Left colon (tissue), 2 donors: Measurements from ENCODE around the gene BLID. TPM values are rescaled to one million over a fixed set of nuclear protein-coding genes. Genes with fewer than 3 reads are reported as not detected.

ENCODE experiments used
- ATAC-seq: fragments of 200-7000 bp; cut with Tn5 transposase; one replicate; pipeline ENCODE4 v1.9.1; 2020; ENCODE audit warnings: mild to moderate bottlenecking, moderate library complexity
- DNase-seq, 2 donors: peaks; one replicate each; pipeline ENCODE4 v3.0.0-alpha.2; 2020
- intact Hi-C, 2 donors: fragments of 100-400 bp; cut with DNase I in 1 of 2; cut with micrococcal nuclease in 1 of 2; formaldehyde crosslinking; loops; one replicate each; pipeline versions ENCODE4 v1.11.2 to v1.14.0; 2022; cut with DNase I, micrococcal nuclease
- total RNA-seq, 2 donors: library from RNA; stranded (reverse); fragmentation: NEBNext Ultra II Directional; extraction: Animal tissue kit (Norgen Biotek cat#: 25700); gene quantifications; one replicate each; pipeline ENCODE4 v1.2.1, GENCODE V29; 2021
- donor health status: DM: no; HTN: no; CAD: no.
- donor health status: DM: yes; HTN: yes; CAD: no.

The BLID gene
- total RNA-seq, 2 donors from 2014 or later, result not detected

DNA sequence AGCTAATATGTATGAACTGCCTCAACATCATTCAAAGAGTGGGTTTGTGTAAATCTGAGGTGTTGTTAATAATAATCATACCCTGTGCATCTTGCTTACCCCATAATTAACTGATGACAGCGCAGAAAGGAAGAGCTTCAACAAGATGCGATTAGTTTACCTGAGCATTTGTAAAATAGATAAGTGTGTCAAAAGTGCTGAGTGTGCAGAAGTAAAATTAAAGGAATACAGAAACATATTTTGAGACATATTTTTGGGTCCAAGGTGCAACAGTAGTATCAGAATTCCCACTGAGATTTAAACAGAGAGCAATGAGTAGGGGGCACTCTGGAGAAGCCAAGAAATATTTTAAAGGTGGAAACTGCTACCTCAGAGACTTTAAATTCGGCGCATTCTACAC is 6.1 kb downstream of the BLID start:
- DNase-seq, result no peak
- no peak for ATAC-seq
- intact Hi-C loops, result no loop called here

DNA sequence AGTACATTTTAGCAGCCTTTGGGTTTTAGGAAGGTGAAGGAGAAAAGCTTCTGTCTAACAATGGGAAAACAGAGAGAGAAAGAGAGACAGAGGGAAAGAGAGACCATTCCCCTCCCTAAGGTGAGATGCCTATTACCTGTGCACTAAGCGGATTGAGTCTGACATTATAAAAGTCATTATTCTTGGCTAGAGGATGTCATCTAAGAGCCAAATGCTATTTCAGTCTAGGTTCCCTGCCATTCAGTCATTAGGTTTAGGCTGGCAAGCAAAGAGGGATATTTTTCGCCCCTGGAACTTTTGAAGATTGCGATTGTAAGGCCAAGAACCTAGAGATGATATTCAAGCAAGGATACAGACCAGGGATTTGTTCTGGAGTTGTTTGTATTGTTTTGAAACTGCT is 7.2 kb downstream of the BLID start:
- ATAC-seq, result no peak
- intact Hi-C loops, result no loop called here
- no peak for DNase-seq

DNA sequence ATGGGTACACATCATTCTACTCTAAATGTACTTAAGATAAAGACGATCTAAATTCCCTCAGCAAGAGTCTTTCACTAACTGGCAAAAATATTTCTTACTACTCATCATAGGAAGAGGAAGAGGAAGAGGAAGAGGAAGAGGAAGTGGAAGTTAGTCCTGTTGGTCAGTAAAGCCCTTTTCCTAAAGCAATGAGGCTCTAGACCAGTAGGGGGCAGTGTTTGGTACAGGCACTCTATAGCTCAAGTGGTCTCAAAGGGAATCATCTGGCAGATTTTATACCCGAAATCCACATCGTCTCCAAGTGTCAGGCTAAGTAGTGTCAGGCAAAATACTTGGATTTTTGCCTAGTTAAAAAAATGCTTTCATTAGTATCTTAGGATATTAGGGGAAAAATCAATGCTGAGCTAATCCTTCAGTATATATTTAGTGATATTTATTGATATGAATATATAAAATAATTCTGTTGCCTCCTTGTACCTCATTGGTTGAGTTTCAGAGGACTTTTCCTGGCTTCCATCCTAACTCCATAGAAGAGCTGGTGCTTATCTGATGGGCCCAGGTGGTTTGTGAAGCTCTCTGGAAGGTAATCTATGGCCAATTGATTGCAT is 7.7 kb downstream of the BLID start:
- intact Hi-C loops, result no loop called here
- DNase-seq (no peak), ATAC-seq (no peak)

DNA sequence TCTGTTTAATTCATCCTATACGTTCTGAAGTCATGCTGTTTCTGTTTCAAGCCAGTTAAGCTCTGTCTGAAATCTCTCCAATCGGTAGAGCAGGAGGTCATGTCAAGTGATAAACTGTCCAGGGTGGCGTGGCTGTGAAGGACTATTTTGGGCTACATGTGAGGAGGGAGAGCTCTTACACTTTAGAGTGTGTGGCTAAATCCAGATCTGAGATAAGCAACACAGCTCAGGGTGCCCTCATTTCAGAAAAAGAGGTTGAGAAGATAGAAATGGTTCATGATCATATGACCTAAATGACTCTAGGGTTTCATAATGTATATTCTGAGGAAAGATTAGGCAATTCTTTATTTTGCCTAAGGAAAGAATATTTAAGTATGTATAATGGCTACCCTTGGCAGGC is 8.4 kb downstream of the BLID start:
- ATAC-seq, result no peak
- DNase-seq, result no peak
- intact Hi-C loops, result no loop called here

DNA sequence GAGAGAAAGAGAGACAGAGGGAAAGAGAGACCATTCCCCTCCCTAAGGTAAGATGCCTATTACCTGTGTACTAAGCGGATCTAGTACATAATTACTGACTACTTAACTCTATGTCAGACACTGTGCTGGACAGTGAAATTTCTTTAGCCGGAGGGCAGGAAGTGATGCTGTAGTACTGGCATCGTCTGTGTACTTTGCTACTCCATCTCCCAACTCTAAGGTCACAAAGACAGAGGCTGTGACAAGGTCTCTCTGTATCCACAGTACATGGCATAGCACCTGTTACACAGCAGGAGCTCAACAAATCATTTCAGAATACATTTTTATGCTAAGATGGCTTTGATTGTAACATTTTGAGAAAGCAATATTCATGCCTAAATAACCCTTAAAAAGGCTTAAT is 9.0 kb downstream of the BLID start:
- ATAC-seq, result no peak
- intact Hi-C loops, result no loop called here
- no peak for DNase-seq

DNA sequence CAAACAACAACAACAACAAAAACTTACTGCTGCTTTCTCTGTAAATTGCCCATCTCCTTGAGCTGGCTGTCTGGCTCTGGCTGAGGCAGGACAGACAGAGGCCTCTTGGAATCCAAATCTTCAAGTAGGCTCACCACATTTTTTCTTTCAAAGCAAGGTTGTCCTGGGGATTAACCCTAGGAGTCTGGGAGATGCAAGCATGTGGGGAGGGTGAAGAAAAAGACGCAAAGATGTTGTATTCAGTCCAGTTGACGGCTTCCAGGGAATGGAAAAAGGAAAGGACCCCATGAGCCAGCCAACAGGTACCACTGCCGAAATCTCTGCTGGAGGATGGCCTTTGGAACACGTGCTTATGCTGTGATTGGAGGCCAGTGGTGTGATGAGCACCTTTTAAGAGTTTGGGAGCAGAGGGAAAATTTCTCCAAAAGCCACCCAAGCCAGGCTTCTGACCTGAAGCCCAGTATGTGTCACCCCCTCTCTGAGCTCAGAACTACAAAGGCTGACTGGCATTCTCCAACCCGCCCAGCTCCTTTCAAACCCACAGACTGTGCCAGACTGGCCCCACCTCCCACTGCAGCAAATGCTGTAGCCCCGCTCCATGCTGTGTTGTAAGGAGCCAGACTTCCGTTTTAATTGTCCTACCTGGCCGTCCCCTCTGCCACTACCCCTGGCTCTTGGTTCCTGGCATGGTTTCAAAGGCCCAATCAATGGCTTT is 10.8 kb downstream of the BLID start:
- ATAC-seq, result no peak
- no peak for DNase-seq
- intact Hi-C loops, result no loop called here

DNA sequence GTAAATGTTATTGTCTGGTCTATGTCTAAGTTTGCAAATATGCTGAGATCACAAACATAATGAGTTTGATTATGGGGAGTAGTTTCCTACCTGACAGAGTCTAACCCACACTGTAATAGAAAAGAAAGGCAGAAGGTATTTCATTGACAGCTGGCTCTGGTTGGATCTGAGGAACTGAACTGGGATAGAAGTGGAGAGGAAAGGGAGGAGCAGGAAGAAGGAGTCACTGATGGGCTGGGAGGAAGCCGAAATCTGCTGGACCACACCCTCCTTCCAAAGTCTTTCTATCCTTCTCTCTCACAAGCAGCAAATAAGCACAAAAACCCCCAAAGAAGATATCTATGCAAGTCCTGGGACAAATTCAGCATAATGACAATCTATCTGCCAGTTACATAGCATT is 11.7 kb downstream of the BLID start:
- no peak for DNase-seq
- ATAC-seq, result no peak
- intact Hi-C loops, result loop anchor here in 1 of 2 donors (5.0 kb wide), 2 partner anchors 98 to 447 kb away; no protein-coding TSS in a partner anchor

DNA sequence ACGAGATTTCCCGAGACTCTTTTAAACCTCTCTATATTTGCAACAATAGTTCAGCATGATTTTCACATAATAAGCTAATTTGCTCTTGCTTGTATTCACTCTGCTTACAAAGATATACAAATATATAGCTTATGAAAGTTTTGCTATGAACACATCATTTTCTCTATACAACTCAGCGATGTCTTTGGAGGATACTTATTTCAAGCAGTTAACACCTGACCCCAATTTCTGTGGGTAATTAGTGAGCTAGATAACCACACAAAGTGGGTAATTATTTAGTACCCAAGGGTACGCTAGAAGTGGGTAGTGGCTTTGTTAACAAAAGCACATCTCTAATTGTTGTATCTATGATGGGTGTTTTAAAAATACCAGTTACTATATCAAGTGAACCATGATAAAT is 12.3 kb downstream of the BLID start:
- ATAC-seq (no peak), DNase-seq (no peak)
- intact Hi-C loops, result loop anchor here in 1 of 2 donors (5.0 kb wide), 2 partner anchors 99 to 446 kb away; no protein-coding TSS in a partner anchor

DNA sequence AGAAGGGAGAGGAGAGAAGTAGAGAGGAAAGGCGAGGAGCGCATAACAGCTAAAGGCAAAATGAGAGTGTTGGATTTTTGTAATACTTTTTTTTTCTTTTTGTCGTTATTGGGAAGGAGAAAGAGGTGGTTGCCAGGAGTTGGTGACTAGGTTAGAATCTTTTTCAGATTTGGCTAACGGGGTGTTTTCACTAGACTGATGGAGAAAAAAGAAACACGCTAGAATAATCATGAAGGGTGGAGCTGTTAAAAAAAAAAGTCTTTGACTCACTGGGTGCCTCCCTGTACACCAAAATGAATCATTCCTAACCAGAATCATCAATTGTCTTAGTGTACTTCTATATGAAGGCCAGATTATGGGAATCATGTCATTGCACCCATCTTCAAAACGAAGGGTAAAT is 12.7 kb downstream of the BLID start:
- ATAC-seq (no peak), DNase-seq (no peak)
- intact Hi-C loops, result loop anchor here in 1 of 2 donors (5.0 kb wide), 2 partner anchors 99 to 446 kb away; no protein-coding TSS in a partner anchor

DNA sequence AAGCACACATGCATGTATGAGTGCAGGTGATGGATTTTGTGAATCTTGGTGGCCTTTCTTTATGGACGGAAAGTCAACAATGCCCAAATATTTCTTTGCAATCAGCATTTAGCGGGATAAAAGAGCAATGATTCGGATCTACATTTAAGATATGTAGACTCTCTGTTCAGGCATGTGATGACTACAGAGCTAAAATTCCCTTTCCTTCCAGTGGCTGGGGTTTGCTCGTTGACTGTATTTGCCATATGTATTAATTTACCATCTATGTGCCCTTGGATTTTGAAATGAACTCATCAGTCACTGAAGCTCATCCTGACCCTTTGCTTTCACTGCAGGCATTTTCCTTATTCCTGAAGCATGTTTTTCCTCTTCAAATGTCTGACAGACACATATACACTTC is 13.6 kb downstream of the BLID start:
- DNase-seq (no peak), ATAC-seq (no peak)
- intact Hi-C loops, result loop anchor here in 1 of 2 donors (5.0 kb wide), 2 partner anchors 100 to 445 kb away; no protein-coding TSS in a partner anchor

DNA sequence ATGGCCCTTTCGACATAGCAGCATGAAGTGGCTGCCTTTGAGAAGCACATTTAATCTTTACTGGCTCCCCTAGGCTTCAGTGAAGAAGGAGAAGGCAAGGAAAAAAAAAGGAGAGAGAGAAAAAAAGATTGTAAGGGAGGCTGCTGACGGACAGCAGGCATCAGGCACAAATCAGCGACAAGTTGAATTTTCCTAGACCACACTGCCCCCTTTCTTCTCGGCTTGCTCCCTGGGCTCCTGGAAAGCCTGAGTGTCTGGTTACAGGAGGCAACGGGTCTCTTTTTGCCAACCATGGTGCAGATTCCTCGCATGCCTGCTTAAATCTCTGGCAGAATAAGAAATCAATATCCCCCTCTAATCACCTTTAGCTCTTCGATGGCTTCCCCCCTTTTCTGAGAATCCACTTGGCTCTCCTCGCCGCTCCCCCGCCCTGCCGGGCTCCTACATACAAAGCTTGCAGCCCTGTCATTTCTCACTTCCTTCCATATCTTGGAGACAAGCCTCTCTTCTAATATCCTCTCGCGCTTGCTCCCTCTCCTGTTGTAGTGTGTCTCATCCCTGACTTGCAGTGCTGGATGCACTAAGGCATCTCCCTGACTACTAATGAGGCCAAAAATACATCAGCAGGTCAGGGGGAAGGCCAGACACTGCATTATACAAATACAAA is 14.3 kb downstream of the BLID start:
- intact Hi-C loops, result loop anchor here in 1 of 2 donors (5.0 kb wide), 2 partner anchors 101 to 444 kb away; no protein-coding TSS in a partner anchor
- ATAC-seq, result no peak
- peak; percentile 21 to 40 for DNase-seq

DNA sequence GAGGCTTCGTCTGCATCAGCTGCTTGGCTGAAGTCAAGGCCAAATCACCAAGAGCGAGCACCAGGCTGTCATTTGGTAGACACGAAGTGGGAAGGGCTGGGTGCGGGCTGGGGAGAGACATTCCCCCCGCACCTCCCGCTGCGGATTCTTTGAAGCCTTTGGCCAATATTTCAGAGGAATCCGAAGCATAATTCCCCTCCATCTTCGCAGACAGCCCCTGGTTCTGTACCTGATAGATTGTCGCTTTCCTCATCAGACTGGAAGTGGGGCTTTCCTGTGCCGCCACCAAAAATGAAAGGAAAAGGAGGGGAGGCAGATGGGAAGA is 15.3 kb downstream of the BLID start:
- intact Hi-C loops, result loop anchor here in 1 of 2 donors (5.0 kb wide), 2 partner anchors 102 to 443 kb away; no protein-coding TSS in a partner anchor
- ATAC-seq (no peak), DNase-seq (peak; percentile 7 to 31)

DNA sequence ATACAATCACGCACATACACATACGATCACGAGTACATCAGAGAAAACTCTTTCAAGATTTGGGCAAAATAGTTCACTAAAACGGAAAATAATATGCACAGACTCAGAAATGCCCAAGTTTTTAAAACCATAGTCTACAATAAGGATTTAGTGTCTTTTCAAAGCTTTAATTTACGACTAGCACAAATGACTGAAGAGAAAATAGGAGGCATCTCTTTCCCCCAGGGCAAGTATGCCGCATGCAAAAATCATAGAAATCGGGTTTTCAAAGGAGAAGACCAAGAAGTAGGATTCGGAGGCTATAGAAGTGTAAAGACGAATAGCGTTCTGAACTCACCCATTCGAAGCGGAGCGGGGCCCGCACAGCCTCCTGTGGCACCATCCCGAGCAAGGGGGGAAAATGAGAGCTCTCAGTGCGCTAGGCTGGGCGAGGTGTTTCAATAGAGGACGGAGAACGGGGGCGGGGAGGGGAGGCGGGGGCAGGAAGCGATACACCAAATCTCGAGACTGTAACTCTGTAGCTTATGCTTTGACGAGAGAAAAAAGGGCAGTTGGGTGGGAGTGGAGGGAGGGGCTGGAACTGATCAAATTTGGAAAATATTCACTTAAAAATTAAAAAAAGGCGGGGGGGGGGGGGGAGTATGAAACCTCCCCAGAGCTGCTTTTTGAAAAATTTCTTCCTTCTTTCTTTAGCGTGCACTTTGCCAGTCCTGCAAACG is 15.8 kb downstream of the BLID start:
- intact Hi-C loops, result loop anchor here in 1 of 2 donors (5.0 kb wide), 2 partner anchors 102 to 443 kb away; no protein-coding TSS in a partner anchor
- DNase-seq (peak in 1 of 2 donors; percentile 11), ATAC-seq (no peak)

DNA sequence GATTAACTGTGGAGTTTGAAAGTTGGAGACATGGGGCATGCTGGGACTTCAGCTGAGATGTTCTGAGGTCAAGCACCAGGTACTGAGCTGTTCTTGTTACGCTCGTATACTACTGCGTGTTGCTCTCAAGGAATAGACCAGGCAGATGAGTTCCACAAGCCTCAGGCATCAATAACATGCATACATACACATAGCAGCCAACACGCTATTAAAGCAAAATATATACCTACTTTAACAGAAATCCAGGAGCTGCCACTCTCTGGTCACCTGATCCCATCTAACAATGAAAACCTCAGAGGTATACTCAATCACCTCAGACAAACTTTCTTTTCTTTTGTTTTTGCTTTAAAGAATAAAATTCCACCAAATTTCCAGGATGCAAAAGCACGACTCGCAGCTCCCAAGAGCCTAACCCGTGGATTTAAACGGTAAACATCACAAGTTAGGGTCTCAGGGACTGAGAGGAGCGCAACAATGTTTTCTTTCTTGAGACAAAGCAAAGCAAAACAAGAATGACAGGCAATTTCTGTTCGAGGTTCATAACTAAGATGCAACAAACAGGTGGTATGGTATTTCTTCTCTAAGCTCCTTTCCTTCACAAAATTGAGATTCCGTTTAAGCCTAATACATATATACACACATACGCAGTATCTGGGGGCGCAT is 16.5 kb downstream of the BLID start:
- no peak for ATAC-seq
- DNase-seq, result no peak
- intact Hi-C loops, result loop anchor here in 1 of 2 donors (5.0 kb wide), 2 partner anchors 103 to 442 kb away; no protein-coding TSS in a partner anchor

DNA sequence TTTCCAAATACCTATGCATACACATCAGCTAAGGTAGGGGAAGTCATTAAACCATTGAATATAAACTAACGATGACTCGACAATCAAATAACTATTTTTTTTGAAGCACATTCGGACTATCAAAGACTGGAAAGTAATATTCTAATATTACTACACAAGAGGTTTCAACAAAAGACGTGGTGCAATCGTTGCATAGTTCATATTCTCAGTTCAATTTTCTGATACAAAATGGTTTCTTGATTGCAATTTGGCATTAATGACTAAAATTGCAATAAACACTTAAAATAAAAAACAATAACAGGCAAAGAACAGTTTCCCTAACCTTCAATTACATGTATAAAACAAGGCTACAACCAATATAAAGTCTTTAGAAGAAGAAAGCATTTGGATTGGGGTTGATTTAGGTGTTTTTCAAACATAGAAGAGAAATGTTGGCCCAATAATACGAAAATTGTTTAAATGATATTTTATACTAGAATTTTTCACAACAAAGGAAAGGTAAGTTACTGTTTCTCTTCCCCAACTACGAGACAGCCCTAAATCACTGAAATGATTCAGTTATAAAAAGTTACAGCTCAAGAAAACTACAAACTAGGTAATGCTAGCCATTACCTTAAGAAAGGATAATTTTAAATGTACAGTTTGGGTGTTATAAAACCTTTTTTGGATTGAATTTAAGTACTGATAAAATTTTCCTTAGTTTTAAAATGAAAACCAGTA is 17.6 kb downstream of the BLID start:
- intact Hi-C loops, result no loop called here
- no peak for ATAC-seq

DNA sequence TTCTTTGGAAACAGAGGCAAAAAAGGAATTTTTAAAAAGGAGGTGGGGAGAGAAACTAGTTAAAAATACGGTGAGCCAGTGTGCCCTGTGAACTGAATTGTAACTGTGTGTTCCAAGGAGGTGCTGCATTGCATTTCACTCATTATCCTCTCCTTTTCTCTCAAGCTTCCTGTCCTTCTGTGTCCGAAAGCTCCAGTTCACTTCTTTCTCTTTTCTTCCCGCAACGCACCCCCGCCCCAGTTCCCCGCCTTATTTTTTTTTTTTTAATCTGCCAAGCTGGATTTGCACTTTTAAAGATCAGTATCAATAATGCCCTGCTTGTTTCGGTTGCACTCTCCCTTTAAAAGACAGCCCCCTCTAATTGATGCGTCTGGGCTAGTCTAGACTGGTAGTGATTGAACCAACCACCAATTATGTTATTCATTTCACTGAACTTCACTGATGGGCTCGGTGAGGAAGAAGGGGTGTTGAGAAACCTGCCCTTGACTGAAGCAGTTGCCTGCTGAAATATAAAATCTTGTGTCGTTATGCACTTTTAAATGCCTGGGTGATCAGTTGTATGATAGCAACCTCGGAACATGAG is 18.5 kb downstream of the BLID start:
- DNase-seq, result no peak
- intact Hi-C loops, result no loop called here
- ATAC-seq, result no peak

More for the DNA sequence above, 17.6 kb downstream of the BLID start:
- DNase-seq, result no peak

DNA sequence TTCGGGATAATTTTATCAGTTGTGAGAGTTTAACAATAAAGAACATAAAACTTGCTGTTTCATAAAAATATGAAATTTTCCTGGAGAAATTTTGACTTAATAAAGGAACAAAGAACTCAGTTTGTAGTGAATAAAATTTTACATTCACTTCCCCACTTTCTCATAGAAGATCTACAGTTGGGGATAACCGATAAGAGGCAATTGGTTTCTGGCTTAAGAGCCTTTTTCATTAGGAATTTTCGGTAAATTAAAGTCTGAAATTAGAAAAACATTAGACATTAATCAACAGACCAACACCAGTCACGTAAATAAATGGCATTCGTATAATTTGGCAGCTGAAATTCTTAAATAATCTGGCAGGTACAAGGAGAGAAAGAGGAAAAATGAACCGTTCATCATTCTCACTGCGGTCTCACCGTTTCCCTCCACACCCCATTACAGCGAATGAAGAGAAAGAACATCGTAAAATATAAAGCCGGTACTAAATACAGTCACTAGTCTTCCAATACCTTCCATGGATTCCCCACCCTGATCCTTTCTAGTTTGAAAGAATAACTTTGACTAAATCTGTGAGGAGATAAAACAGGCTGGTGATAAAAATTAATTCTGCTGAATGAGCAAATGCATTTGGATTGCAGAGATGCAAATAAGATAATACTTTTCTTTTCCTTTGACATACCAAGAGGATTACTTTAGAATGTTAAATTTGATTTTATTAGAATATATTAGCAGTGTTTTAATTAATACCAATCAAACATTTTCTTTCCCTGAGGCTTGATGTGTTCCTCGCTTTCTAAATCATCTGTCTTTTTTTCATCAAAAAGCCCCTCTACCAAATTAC is 19.5 kb downstream of the BLID start:
- intact Hi-C loops, result no loop called here
- DNase-seq, result no peak
- no peak for ATAC-seq
